Large intestine (tissue), 3 donors: ENCODE data around the gene PRDM12. TPM values are rescaled to one million over a fixed set of nuclear protein-coding genes. Genes with fewer than 3 reads are reported as not detected.

Experiments
- DNase-seq, 2 donors: peaks; one replicate each; pipeline versions ENCODE4 v3.0.0 to v3.0.0-alpha.2; 2013
- H3K27ac ChIP-seq: one replicate; pipeline ENCODE4 v1.5.1; 2013; ENCODE audit warnings: low read length
- H3K27me3 ChIP-seq: 2 replicates; pipeline ENCODE4 v1.6.1; 2013; ENCODE audit warnings: low read length; ENCODE audit not compliant: control insufficient read depth, insufficient read depth
- H3K36me3 ChIP-seq: 2 replicates; pipeline ENCODE4 v1.6.1; 2013; ENCODE audit warnings: low read length; ENCODE audit not compliant: control insufficient read depth, insufficient read depth
- H3K4me1 ChIP-seq: one replicate; pipeline ENCODE4 v1.6.1; 2013; ENCODE audit warnings: low read length; ENCODE audit not compliant: control insufficient read depth, insufficient read depth
- H3K4me3 ChIP-seq: one replicate; pipeline ENCODE4 v1.5.1; 2013; ENCODE audit warnings: low read length
- H3K9me3 ChIP-seq: one replicate; pipeline ENCODE4 v1.6.1; 2013; ENCODE audit warnings: mild to moderate bottlenecking, low read depth, low read length, moderate library complexity; ENCODE audit not compliant: control insufficient read depth
- WGBS: methylation state at CpG from one replicate; pipeline ENCODE4 v1.1.5; 2013; ENCODE audit warnings: low lambda C conversion rate; ENCODE audit not compliant: insufficient coverage; 5-methylcytosine and 5-hydroxymethylcytosine counted together
- polyA plus RNA-seq: library from polyadenylated mRNA; unstranded; fragments of 120-200 nt; gene quantifications from one replicate; pipeline ENCODE4 v1.2.1, GENCODE V29; 2013

The PRDM12 gene
- polyA plus RNA-seq, 1 donor, result 0.04 TPM

DNA sequence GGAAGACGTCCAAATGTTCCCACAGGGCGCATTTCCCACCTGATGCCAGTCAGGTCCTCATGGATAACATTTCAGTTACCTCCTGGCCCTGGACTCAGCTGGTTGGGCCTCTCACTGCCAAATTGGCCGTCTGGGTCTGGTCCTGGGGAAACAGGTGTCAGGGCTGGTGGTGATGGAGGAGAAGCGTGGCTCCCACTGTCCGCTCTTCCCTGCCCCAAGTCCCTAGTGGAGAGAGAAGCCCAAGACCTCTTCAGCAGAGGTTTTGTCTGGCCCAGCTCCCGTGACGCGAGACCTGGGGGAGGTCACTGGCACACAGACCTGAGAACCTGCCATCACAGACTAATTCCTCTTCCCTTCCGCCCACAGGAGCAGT is 27.8 kb upstream of the PRDM12 start:
- H3K9me3 ChIP-seq, result no peaks in the 10 kb centered on the region
- no CpG with 5 or more reads among the region's 9 CpGs for WGBS
- DNase-seq, result no peak

DNA sequence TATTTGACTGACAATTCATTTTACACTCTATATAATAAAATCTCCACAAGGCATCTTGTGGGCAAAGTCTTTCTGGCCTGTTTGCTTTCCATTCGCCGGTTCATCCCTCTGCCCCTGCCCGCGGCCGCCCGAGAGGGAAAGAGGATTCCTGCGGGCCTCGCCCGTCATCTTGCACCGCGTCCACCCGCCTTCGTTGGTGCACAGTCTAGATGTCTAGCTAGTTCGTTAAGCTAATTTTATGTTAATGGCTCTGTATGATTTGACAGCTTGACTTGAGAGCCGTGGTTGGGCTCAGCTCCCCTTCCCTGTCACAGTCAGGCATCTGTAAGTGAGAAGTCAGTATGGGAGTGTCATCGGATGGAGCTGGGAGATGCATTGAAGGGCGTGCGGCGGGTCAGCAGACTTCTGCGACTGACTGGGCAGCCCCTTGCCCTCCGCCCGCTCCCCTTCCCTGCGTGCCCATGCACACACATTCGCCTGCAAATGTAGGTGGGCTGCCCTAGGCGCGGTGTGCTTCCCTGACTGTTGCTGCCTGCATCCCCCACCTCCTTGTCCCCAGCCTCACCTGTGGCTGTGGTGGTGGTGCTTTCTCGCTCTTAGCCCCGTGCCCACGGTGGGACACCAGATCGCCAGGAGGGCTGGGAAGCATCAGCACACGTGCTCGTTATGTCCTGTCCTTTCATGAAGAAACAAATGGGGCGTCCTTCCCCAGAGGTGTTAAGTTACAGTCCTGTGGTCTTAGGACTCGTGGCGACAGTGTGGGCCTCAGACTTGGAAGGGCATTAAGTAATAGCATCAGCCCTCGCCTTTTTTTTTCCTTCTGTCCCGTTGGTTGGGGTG is 25.9 kb upstream of the PRDM12 start:
- no peaks in the 10 kb centered on the region for H3K9me3 ChIP-seq
- no peaks in the 10 kb centered on the region for H3K27me3 ChIP-seq
- peaks cover 38% of the 10 kb centered on the region for H3K36me3 ChIP-seq
- no CpG with 5 or more reads among the region's 37 CpGs for WGBS
- no peak for DNase-seq
- no peak overlapping the region for H3K27ac ChIP-seq
- H3K4me1 ChIP-seq, result no peaks in the 10 kb centered on the region
- H3K4me3 ChIP-seq, result no peak overlapping the region

More for the DNA sequence above, 27.8 kb upstream of the PRDM12 start:
- Histone ChIP-seq H3K4me1 (no peaks in the 10 kb centered on the region), H3K27me3 (no peaks in the 10 kb centered on the region), H3K27ac (no peak overlapping the region), H3K36me3 (peaks cover 57% of the 10 kb centered on the region), H3K4me3 (no peak overlapping the region)

DNA sequence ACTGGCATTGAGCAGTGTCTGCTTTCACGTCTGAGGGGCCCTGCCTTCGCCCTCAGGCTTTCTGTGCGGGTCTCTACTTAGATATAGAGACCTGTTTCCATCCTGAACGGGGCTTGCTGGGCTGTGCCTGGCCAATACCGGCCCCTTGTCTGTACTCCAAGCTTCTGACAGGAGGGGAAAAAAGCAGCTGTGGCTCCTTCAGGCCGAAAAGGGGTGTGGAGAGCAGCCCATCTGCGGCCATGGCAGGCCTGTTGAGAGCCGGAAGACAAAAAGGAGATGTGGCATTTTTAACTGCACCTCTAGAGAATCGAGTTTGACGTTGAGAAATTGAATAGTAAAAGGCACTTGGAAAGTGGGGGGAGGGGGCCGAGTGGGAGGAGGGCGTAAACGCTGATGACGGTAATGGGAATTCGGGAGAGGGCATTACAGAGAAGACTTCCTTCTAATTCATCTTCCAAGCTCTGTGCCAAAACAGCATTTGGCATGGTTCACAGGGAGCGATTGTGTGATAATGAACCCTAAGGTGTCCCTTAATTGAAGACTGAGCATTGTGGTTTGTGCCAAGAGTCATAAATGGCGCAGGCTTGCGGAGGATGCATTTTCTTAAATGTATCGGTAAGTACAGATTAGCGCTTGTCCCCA is 25.1 kb upstream of the PRDM12 start:
- H3K27ac ChIP-seq, result no peak overlapping the region
- DNase-seq, result no peak
- no peak overlapping the region for H3K4me3 ChIP-seq
- peaks cover 31% of the 10 kb centered on the region for H3K36me3 ChIP-seq
- WGBS, result 69% methylated on average over 6 of the region's 20 CpGs
- no peaks in the 10 kb centered on the region for H3K27me3 ChIP-seq
- no peaks in the 10 kb centered on the region for H3K4me1 ChIP-seq
- H3K9me3 ChIP-seq, result no peaks in the 10 kb centered on the region

DNA sequence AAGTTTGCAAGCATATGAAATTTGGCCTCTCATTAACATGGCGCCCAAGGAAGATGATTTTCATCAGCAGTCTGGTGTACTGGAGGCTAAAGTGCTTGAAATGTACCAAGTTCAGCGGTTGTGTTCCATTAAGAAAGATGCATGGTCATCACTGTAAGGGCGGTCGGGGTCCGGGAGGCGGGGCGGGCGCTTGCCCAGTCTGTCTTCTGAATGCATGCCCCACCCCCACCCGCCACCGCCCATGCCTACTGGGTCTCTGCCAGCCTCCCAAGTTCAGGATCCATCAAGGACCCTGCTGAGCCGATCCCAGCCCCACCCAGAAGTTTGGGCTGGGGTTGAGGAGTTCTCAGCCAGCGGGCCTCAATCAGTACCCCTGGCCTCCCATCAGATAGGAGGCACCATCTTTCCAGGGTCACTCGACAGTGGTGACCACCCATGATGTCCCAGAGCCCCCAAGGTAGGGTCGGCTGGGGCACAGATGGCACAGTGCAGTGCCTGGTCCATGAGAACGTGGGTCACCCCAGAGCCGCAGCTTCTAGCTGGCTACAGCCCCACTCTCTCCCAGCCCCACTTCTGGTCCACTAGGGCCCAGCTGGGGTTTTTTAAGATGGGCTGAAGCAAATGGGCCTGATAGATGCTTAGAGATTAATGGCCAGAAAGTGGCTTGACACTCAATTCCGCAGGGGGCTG is 24.4 kb upstream of the PRDM12 start:
- DNase-seq, result no peak
- H3K4me1 ChIP-seq, result no peaks in the 10 kb centered on the region
- H3K9me3 ChIP-seq, result no peaks in the 10 kb centered on the region
- peaks cover 23% of the 10 kb centered on the region for H3K36me3 ChIP-seq
- H3K4me3 ChIP-seq, result no peak overlapping the region
- H3K27ac ChIP-seq, result no peak overlapping the region
- H3K27me3 ChIP-seq, result no peaks in the 10 kb centered on the region
- WGBS, result no CpG with 5 or more reads among the region's 17 CpGs

GRCh38 chr9:130640681-130641080 is 23.7 kb upstream of the PRDM12 start:
- no peak overlapping the region for H3K4me3 ChIP-seq
- no peak overlapping the region for H3K27ac ChIP-seq
- H3K27me3 ChIP-seq, result no peaks in the 10 kb centered on the region
- DNase-seq, result no peak
- H3K4me1 ChIP-seq, result no peaks in the 10 kb centered on the region
- no peaks in the 10 kb centered on the region for H3K9me3 ChIP-seq
- H3K36me3 ChIP-seq, result peaks cover 17% of the 10 kb centered on the region
- WGBS, result no CpG with 5 or more reads among the region's 7 CpGs

- Histone ChIP-seq H3K27ac (no peak overlapping the region), H3K4me1 (no peaks in the 10 kb centered on the region), H3K27me3 (no peaks in the 10 kb centered on the region), H3K36me3 (peaks cover 4% of the 10 kb centered on the region), H3K9me3 (no peaks in the 10 kb centered on the region), H3K4me3 (no peak overlapping the region)
- no peak for DNase-seq
- no CpG with 5 or more reads among the region's 8 CpGs for whole genome bisulfite sequencing
These were observed 21.5 kb upstream of the PRDM12 start for GRCh38 chr9:130642926-130643325.

GRCh38 chr9:130651221-130651620 is 13.2 kb upstream of the PRDM12 start:
- WGBS, result no CpG with 5 or more reads among the region's 15 CpGs
- Histone ChIP-seq H3K27ac (no peak overlapping the region), H3K9me3 (no peaks in the 10 kb centered on the region), H3K36me3 (no peaks in the 10 kb centered on the region), H3K4me1 (no peaks in the 10 kb centered on the region), H3K27me3 (peaks cover 37% of the 10 kb centered on the region), H3K4me3 (no peak overlapping the region)
- DNase-seq, result no peak

GRCh38 chr9:130651752-130652151 is 12.6 kb upstream of the PRDM12 start:
- Histone ChIP-seq H3K36me3 (no peaks in the 10 kb centered on the region), H3K27me3 (peaks cover 43% of the 10 kb centered on the region), H3K4me1 (no peaks in the 10 kb centered on the region), H3K27ac (no peak overlapping the region), H3K4me3 (no peak overlapping the region), H3K9me3 (no peaks in the 10 kb centered on the region)
- DNase-seq, result no peak
- WGBS, result no CpG with 5 or more reads among the region's 18 CpGs

GRCh38 chr9:130654879-130655278 is 9.5 kb upstream of the PRDM12 start:
- Histone ChIP-seq H3K27me3 (peaks cover 73% of the 10 kb centered on the region), H3K27ac (no peak overlapping the region), H3K9me3 (peaks cover 16% of the 10 kb centered on the region), H3K4me3 (no peak overlapping the region), H3K4me1 (no peaks in the 10 kb centered on the region), H3K36me3 (no peaks in the 10 kb centered on the region)
- no peak for DNase-seq
- WGBS, result no CpG with 5 or more reads among the region's 6 CpGs

DNA sequence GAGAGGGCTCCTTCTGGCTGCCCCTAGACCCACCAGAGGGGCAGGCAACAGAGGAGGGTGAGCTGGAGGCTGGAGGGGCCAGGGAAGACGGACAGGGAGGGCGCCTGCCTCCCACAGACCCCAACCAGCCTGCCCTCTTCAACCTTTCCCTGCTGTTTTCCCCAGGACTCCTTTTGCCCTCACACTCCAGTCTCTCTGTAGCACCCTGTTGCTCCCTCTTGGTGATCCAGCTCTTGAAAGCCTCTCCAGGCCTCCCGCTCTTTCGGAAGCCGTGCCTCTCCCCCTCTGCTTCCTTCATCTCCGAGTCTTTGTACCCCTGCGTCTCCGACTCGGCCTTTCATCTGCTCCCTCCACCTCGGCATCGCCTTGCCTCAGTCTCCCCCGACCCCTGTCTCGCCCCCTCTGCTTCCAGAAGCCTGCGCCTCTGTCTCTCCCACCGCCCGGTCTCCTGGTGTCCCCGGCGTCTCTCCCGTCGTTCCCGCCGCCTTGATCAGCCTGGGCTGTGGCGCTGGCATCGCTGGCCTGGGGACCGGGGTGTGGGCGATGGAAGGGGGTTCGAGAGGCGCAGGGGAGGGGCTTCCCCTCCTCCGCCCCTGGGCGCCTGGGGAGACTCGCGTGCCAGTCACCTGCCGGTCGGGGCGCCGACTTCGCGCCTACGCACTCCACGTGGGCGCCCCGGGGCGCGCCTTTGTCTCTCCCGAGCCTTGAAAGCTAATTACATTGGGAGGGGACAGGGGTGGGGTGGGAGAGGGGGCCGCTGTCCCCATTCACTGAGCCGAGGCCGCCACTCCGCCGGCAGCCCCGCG is 5.3 kb upstream of the PRDM12 start:
- H3K4me1 ChIP-seq, result peaks cover 2% of the 10 kb centered on the region
- H3K27ac ChIP-seq, result no peak overlapping the region
- no peak for DNase-seq
- peaks cover 92% of the 10 kb centered on the region for H3K27me3 ChIP-seq
- H3K9me3 ChIP-seq, result peaks cover 34% of the 10 kb centered on the region
- 18% methylated on average over 9 of the region's 52 CpGs for WGBS
- H3K36me3 ChIP-seq, result no peaks in the 10 kb centered on the region
- H3K4me3 ChIP-seq, result no peak overlapping the region
